Ishikawa (cell line): ENCODE measurements around the gene MAP3K9.

Experiments used
- CEBPB ChIP-seq: IDR thresholded peaks from 2 replicates; pipeline ENCODE4 v1.6.1; 2012
- CREB1 ChIP-seq: IDR thresholded peaks from 2 replicates; pipeline ENCODE4 v1.6.1; 2012; ENCODE audit warnings: low read depth
- EP300 ChIP-seq: IDR thresholded peaks from 2 replicates; pipeline ENCODE4 v1.6.1; 2012; ENCODE audit warnings: borderline replicate concordance
- NFIC ChIP-seq: IDR thresholded peaks from 2 replicates; pipeline ENCODE4 v1.6.1; 2012
- RAD21 ChIP-seq: IDR thresholded peaks from 2 replicates; pipeline ENCODE4 v1.6.1; 2012; ENCODE audit warnings: low read depth
- TAF1 ChIP-seq: IDR thresholded peaks from 2 replicates; pipeline ENCODE4 v1.6.1; 2012; ENCODE audit warnings: low read depth, mild to moderate bottlenecking
- TCF12 ChIP-seq: IDR thresholded peaks from 2 replicates; pipeline ENCODE4 v1.6.1; 2012; ENCODE audit warnings: low read depth
- YY1 ChIP-seq: IDR thresholded peaks from 2 replicates; pipeline ENCODE4 v1.6.1; 2012; ENCODE audit warnings: low read depth
- TF ChIP-seq, protein P1 (sequence below): IDR thresholded peaks from 2 replicates; pipeline ENCODE4 v1.6.1; 2012; ENCODE audit warnings: low read depth, mild to moderate bottlenecking
- TF ChIP-seq, protein P2 (sequence below): IDR thresholded peaks from 2 replicates; pipeline ENCODE4 v1.6.1; 2012

DNA sequence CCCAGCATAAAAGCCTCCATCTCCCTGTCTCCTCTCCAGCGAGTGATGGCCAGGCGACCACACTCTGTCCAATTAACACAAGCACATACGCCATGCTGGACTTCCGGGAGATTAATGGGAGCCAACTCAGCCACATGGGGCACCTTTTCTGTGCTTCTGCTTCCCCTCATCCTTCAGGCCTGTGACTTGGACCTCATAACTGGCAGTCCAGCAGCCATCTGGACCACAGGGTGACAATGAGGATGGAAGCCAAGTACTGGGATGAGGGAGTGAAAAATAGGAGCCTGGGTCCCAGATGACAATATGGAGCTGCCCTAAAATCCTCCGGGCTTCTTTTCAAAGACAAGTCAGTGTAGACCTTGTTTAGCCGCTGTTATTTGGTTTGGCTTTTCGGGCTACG, 12.8 kb downstream of the MAP3K9 start:
- TF ChIP-seq RAD21 (no peak), TAF1 (no peak), NFIC (no peak), CEBPB (no peak), CREB1 (no peak), YY1 (no peak), TCF12 (no peak), EP300 (no peak)
- TF ChIP-seq, protein P1, sequence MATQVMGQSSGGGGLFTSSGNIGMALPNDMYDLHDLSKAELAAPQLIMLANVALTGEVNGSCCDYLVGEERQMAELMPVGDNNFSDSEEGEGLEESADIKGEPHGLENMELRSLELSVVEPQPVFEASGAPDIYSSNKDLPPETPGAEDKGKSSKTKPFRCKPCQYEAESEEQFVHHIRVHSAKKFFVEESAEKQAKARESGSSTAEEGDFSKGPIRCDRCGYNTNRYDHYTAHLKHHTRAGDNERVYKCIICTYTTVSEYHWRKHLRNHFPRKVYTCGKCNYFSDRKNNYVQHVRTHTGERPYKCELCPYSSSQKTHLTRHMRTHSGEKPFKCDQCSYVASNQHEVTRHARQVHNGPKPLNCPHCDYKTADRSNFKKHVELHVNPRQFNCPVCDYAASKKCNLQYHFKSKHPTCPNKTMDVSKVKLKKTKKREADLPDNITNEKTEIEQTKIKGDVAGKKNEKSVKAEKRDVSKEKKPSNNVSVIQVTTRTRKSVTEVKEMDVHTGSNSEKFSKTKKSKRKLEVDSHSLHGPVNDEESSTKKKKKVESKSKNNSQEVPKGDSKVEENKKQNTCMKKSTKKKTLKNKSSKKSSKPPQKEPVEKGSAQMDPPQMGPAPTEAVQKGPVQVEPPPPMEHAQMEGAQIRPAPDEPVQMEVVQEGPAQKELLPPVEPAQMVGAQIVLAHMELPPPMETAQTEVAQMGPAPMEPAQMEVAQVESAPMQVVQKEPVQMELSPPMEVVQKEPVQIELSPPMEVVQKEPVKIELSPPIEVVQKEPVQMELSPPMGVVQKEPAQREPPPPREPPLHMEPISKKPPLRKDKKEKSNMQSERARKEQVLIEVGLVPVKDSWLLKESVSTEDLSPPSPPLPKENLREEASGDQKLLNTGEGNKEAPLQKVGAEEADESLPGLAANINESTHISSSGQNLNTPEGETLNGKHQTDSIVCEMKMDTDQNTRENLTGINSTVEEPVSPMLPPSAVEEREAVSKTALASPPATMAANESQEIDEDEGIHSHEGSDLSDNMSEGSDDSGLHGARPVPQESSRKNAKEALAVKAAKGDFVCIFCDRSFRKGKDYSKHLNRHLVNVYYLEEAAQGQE, result no peak
- TF ChIP-seq, protein P2, sequence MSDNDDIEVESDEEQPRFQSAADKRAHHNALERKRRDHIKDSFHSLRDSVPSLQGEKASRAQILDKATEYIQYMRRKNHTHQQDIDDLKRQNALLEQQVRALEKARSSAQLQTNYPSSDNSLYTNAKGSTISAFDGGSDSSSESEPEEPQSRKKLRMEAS, result no peak
